HepG2 (cell line): Measurements from ENCODE around the gene ALG3. TPM values are rescaled to one million over a fixed set of nuclear protein-coding genes. Genes with fewer than 3 reads are reported as not detected.

Source experiments
- ATAC-seq: fragments of 200-7000 bp; cut with Tn5 transposase; 3 replicates; pipeline ENCODE4 v1.9.1; 2020; ENCODE audit warnings: mild to moderate bottlenecking, moderate library complexity
- BruUV-seq: library from RNA; stranded (reverse); fragments of 400-500 nt; replicated peaks from 2 replicates; lab custom pipeline; 2021; lab: Mats Ljungman, UMichigan
- CTCF ChIA-PET: fragments of 300-600 bp; formaldehyde crosslinking; extraction: SDS; loops from one replicate; lab custom pipeline; 2021; ENCODE audit warnings: low total read pairs, inconsistent platforms, low intra/inter-chr PET ratio; lab: Yijun Ruan, JAX
- POLR2A ChIA-PET: fragments of 350-600 bp; sonication (Branson Sonifier 250); formaldehyde crosslinking; loops from one replicate; lab custom pipeline; 2020; ENCODE audit warnings: antibody characterized with exemption, inconsistent platforms; lab: Yijun Ruan, JAX
- DNase-seq: peaks from one replicate; pipeline ENCODE4 v3.0.0-alpha.2; 2015; ENCODE audit warnings: low spot score
- FAIRE-seq: peaks from 3 replicates; lab custom pipeline; 2011; peaks lifted over from hg19 to GRCh38; lab: Jason Lieb, UNC
- H2AFZ ChIP-seq: one replicate; pipeline ENCODE4 v1.6.1; 2011; ENCODE audit warnings: low read length, inconsistent platforms
- H3K27ac ChIP-seq: fragments of 300-600 bp; 3 replicates; pipeline ENCODE4 v1.8.0; 2011; ENCODE audit warnings: mixed run types, mild to moderate bottlenecking, mixed read lengths, low read length, inconsistent platforms; ENCODE audit not compliant: insufficient read depth; ENCODE audit errors: extremely low read length
- H3K27me3 ChIP-seq, 2 experiments: fragments of 200-600 bp in 1 of 2; 2 replicates in 1 of 2; 3 replicates in 1 of 2; pipeline versions ENCODE4 v1.6.0 to v1.8.0; 2011; ENCODE audit warnings: low read length in 2 of 2, mild to moderate bottlenecking in 2 of 2, moderate library complexity in 2 of 2, inconsistent platforms in 1 of 2; ENCODE audit not compliant: insufficient read depth in 2 of 2, control insufficient read depth in 1 of 2
- H3K36me3 ChIP-seq, 2 experiments: fragments of 200-600 bp in 1 of 2; replicated peaks in 1 of 2; 2 replicates in 1 of 2; 3 replicates in 1 of 2; pipeline versions ENCODE4 v1.5.1 to v1.8.0; 2011; ENCODE audit warnings: low read length in 2 of 2, inconsistent platforms in 1 of 2; ENCODE audit not compliant: insufficient read depth in 2 of 2, control insufficient read depth in 1 of 2
- H3K4me1 ChIP-seq: 2 replicates; pipeline ENCODE4 v1.5.1; 2012; ENCODE audit warnings: low read length, inconsistent platforms; ENCODE audit not compliant: insufficient read depth
- H3K4me2 ChIP-seq: 2 replicates; pipeline ENCODE4 v1.6.0; 2011; ENCODE audit warnings: low read depth, low read length, inconsistent platforms
- H3K4me3 ChIP-seq, 3 experiments: fragments of 200-600 bp in 1 of 3; sonication (generic), shearing (Covaris generic) in 1 of 3; replicated peaks in 1 of 3; 2 replicates each; pipeline ENCODE4 v1.5.1; 2011 to 2016; ENCODE audit warnings: low read length in 3 of 3, inconsistent platforms in 2 of 3, low read depth in 2 of 3, mild to moderate bottlenecking in 2 of 3, control low read depth in 1 of 3, mixed read lengths in 1 of 3; ENCODE audit not compliant: insufficient read depth in 1 of 3
- H3K79me2 ChIP-seq: one replicate; pipeline ENCODE4 v1.6.1; 2011; ENCODE audit warnings: low read length, inconsistent platforms; ENCODE audit not compliant: insufficient read depth
- H3K9ac ChIP-seq: 2 replicates; pipeline ENCODE4 v1.6.0; 2011; ENCODE audit warnings: mild to moderate bottlenecking, low read depth, low read length, inconsistent platforms; ENCODE audit not compliant: insufficient read depth
- H3K9me3 ChIP-seq: 2 replicates; pipeline ENCODE4 v1.5.1; 2012; ENCODE audit warnings: mild to moderate bottlenecking, low read length
- H4K20me1 ChIP-seq: 2 replicates; pipeline ENCODE4 v1.6.0; 2011; ENCODE audit warnings: inconsistent platforms, mild to moderate bottlenecking, low read length, moderate library complexity; ENCODE audit not compliant: insufficient read depth
- CHD4 ChIP-seq: fragments of 200-600 bp; sonication (generic); IDR thresholded peaks from 2 replicates; pipeline ENCODE4 v1.7.0; 2017; ENCODE audit warnings: mild to moderate bottlenecking, low read length, borderline replicate concordance
- EEA1 ChIP-seq: sonication (generic); formaldehyde crosslinking; IDR thresholded peaks from 2 replicates; pipeline ENCODE4 v1.5.1; 2020; ENCODE audit warnings: mild to moderate bottlenecking, missing genetic modification reagents, borderline replicate concordance
- GPN1 ChIP-seq: sonication (generic); formaldehyde crosslinking; IDR thresholded peaks from 2 replicates; pipeline ENCODE4 v1.5.1; 2020; ENCODE audit warnings: missing genetic modification reagents, borderline replicate concordance
- KDM3A ChIP-seq: IDR thresholded peaks from 2 replicates; pipeline ENCODE4 v1.6.1; 2018; ENCODE audit warnings: low read depth, missing compliant biosample characterization
- MEIS2 ChIP-seq: sonication (generic); formaldehyde crosslinking; IDR thresholded peaks from 2 replicates; pipeline ENCODE4 v1.9.0; 2021; ENCODE audit warnings: mild to moderate bottlenecking, missing genetic modification reagents
- PATZ1 ChIP-seq: sonication (generic); formaldehyde crosslinking; IDR thresholded peaks from 2 replicates; pipeline ENCODE4 v1.4.0; 2020; ENCODE audit warnings: missing genetic modification reagents
- RFXAP ChIP-seq: sonication (generic); formaldehyde crosslinking; IDR thresholded peaks from 2 replicates; pipeline ENCODE4 v1.4.0; 2020; ENCODE audit warnings: missing genetic modification reagents, borderline replicate concordance
- THRA ChIP-seq: sonication (generic); formaldehyde crosslinking; IDR thresholded peaks from 2 replicates; pipeline ENCODE4 v1.4.0; 2020; ENCODE audit warnings: missing genetic modification reagents, borderline replicate concordance
- ZBTB2 ChIP-seq: sonication (generic); formaldehyde crosslinking; IDR thresholded peaks from 2 replicates; pipeline ENCODE4 v1.8.0; 2022; ENCODE audit warnings: low read depth, missing genetic modification reagents
- ZBTB42 ChIP-seq: sonication (generic); formaldehyde crosslinking; IDR thresholded peaks from 2 replicates; pipeline ENCODE4 v1.5.0; 2020; ENCODE audit warnings: mild to moderate bottlenecking, missing genetic modification reagents
- ZNF354B ChIP-seq: sonication (generic); formaldehyde crosslinking; IDR thresholded peaks from 2 replicates; pipeline ENCODE4 v1.8.0; 2022; ENCODE audit warnings: mild to moderate bottlenecking, missing genetic modification reagents
- ZNF383 ChIP-seq: sonication (generic); formaldehyde crosslinking; IDR thresholded peaks from 2 replicates; pipeline ENCODE4 v1.4.0; 2020; ENCODE audit warnings: missing genetic modification reagents, mild to moderate bottlenecking, borderline replicate concordance
- ZNF605 ChIP-seq: sonication (generic); formaldehyde crosslinking; IDR thresholded peaks from 2 replicates; pipeline ENCODE4 v1.8.0; 2022; ENCODE audit warnings: mild to moderate bottlenecking, missing genetic modification reagents
- ZNF670 ChIP-seq: sonication (generic); formaldehyde crosslinking; IDR thresholded peaks from 2 replicates; pipeline ENCODE4 v1.8.0; 2022; ENCODE audit warnings: mild to moderate bottlenecking, missing genetic modification reagents, borderline replicate concordance
- ZNF746 ChIP-seq: sonication (generic); formaldehyde crosslinking; IDR thresholded peaks from 2 replicates; pipeline ENCODE4 v1.8.0; 2022; ENCODE audit warnings: mild to moderate bottlenecking, missing genetic modification reagents
- WGBS: methylation state at CpG from one replicate; pipeline ENCODE4 v1.1.6; 2017; ENCODE audit warnings: low lambda C conversion rate; 5-methylcytosine and 5-hydroxymethylcytosine counted together
- in situ Hi-C: cut with HindIII; loops from 2 replicates; pipeline ENCODE4 v1.10.0; 2017; ENCODE audit warnings: low pct_unique_long_range_greater_than_20kb; ENCODE audit not compliant: extremely low pct_ligation_motif_present
- intact Hi-C: fragments of 100-400 bp; cut with micrococcal nuclease; formaldehyde crosslinking; loops from one replicate; pipeline ENCODE4 v1.10.0; 2022; ENCODE audit not compliant: unreplicated experiment
- polyA plus RNA-seq, 8 experiments: library from polyadenylated mRNA; depleted of rRNA in 3 of 8; stranded (reverse) in 7 of 8; unstranded in 1 of 8; fragments of >200 nt; fragmentation: Illumina TruSeq in 4 of 8; extraction: Trizol in 4 of 8; gene quantifications; 2 replicates each; pipeline versions ENCODE4 v1.2.1 to v1.2.3, GENCODE V29; 2011 to 2016; ENCODE audit warnings: low read depth in 4 of 8, missing spikeins in 1 of 8, mixed read lengths in 1 of 8; ENCODE audit not compliant: insufficient read depth in 1 of 8
- total RNA-seq, 5 experiments: library from RNA; depleted of rRNA; stranded (reverse); fragments of >200 nt; fragmentation: Illumina TruSeq; extraction: Trizol; gene quantifications; 2 replicates each; pipeline ENCODE4 v1.2.3, GENCODE V29; 2016; ENCODE audit warnings: low read depth in 1 of 5

ALG3 gene
- total and polyA plus RNA-seq, 2 of the 13 experiments (the other 11 are each of a cell fraction or from before 2014, with no cell fraction given) = 46.6 to 57.1 TPM

- CTCF ChIA-PET = no interaction called here
- 50% methylated on average over 4 of the region's 7 CpGs for WGBS
Observed at GRCh38 chr3:184239708-184240107, 9.1 kb downstream of the ALG3 start.

GRCh38 chr3:184239221-184239620, 9.5 kb downstream of the ALG3 start:
- Histone ChIP-seq H3K27ac (no peak overlapping the region), H3K4me1 (peaks cover 24% of the 10 kb centered on the region), H3K27me3 (peaks cover 8 to 46% of the 10 kb centered on the region in 2 experiments; a peak in 4 of 5 replicates), H3K4me3 (no peak overlapping the region), H4K20me1 (peaks cover 4% of the 10 kb centered on the region), H2AFZ (no peak overlapping the region), H3K36me3 (peaks cover 9 to 12% of the 10 kb centered on the region in 2 experiments), H3K9me3 (no peaks in the 10 kb centered on the region), H3K4me2 (no peak overlapping the region), H3K79me2 (no peaks in the 10 kb centered on the region), H3K9ac (no peak overlapping the region)
- ChIA-PET CTCF (no interaction called here), POLR2A (interaction anchor here (1.3 kb wide), 1 partner anchor 12 kb away, joined by 3 read pairs; no protein-coding TSS in a partner anchor)
- no peak for FAIRE-seq
- intact Hi-C loops = no loop called here
- DNase-seq = no peak
- WGBS = 14% methylated on average over 1 of the region's 8 CpGs
- no TSS peak for BruUV-seq
- ATAC-seq = no peak
- in situ Hi-C loops = no loop called here
- TF ChIP-seq KDM3A (CRISPR knock-in tag) (no peak), ZNF746 (CRISPR knock-in tag) (no peak), EEA1 (no peak), ZNF383 (CRISPR knock-in tag) (no peak), RFXAP (no peak), CHD4 (no peak), THRA (CRISPR knock-in tag) (no peak), PATZ1 (CRISPR knock-in tag) (no peak)

More at GRCh38 chr3:184239708-184240107, 9.1 kb downstream of the ALG3 start:
- Histone ChIP-seq H3K27ac (no peak overlapping the region), H3K36me3 (peaks cover 10 to 17% of the 10 kb centered on the region in 2 experiments), H3K4me3 (no peak overlapping the region), H3K9ac (no peak overlapping the region), H3K9me3 (no peaks in the 10 kb centered on the region), H3K79me2 (no peaks in the 10 kb centered on the region), H3K27me3 (peaks cover 7 to 42% of the 10 kb centered on the region in 2 experiments; a peak in 4 of 5 replicates), H3K4me2 (no peak overlapping the region), H4K20me1 (peaks cover 4% of the 10 kb centered on the region), H3K4me1 (peaks cover 24% of the 10 kb centered on the region), H2AFZ (no peak overlapping the region)
- intact Hi-C loops (loop anchor here (5.0 to 10.0 kb wide), 2 partner anchors 225 to 342 kb away; partner anchors contain the start of gene ABCC5), in situ Hi-C loops (no loop called here)
- FAIRE-seq (no peak), ATAC-seq (no peak), DNase-seq (no peak)
- POLR2A ChIA-PET = interaction anchor here (1.1 to 1.3 kb wide), 3 partner anchors 10 to 54 kb away, joined by 3 to 4 read pairs (median 3); partner anchors contain the start of genes ABCF3 and VWA5B2
- no TSS peak for BruUV-seq
- TF ChIP-seq ZNF670 (CRISPR knock-in tag) (no peak), GPN1 (no peak), ZNF605 (no peak), ZBTB42 (CRISPR knock-in tag) (no peak), ZBTB2 (no peak), ZNF354B (no peak), MEIS2 (no peak)
